ENCODE data around the gene WDR64.

Gene WDR64

DNA sequence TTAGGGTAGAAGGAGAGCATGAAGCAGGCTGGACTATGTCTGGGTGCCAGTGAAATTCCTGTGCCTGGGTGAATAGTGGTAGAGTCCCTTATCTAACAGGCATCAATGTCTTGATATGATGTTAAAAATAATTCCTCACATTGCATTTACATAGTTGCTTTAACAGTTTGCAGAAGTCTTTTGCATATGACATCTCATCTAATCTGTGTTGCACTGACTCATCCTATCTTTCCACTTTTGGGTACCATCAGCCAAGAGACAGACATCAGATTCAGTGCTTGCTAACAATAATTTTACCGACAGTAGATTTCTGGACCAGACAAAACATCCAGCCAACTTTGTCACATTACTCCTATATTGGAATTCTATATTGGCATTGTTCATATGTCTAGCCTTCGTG lies 92.5 kb downstream of the WDR64 start:
- H2BK5ac ChIP-seq (ENCODE audit: low read length) = no peak overlapping the region
- DNase-seq (ENCODE audit: low spot score) = no peak
- H3K23ac ChIP-seq (ENCODE audit: low read depth, low read length, poor library complexity) = no peak overlapping the region
- WGBS, 2 donors (ENCODE audit: extremely low coverage in 2 of 2, insufficient read length in 2 of 2, insufficient replicate concordance in 1 of 2) = no CpG with 5 or more reads among the region's 2 CpGs
- no peak overlapping the region for H3K18ac ChIP-seq (ENCODE audit: low read length)
- H3K4me1 ChIP-seq (ENCODE audit: control insufficient read depth in 2 of 2, insufficient read depth in 1 of 2, low read depth in 1 of 2, low read length in 2 of 2) = no peaks in the 10 kb centered on the region
- no peak overlapping the region for H3K27ac ChIP-seq (replicated peaks; ENCODE audit: low read length)
- H3K9me3 ChIP-seq (replicated peaks in 1 of 2; ENCODE audit: control insufficient read depth in 2 of 2, insufficient read depth in 1 of 2, low read depth in 1 of 2, low read length in 2 of 2) = no peaks in the 10 kb centered on the region
- H2BK15ac ChIP-seq (ENCODE audit: low read length) = no peak overlapping the region
- no peak overlapping the region for H2AFZ ChIP-seq (ENCODE audit: low read length)
- no peak overlapping the region for H2AK5ac ChIP-seq (ENCODE audit: low read depth, low read length)
- H3K79me1 ChIP-seq (ENCODE audit: low read depth, low read length) = no peaks in the 10 kb centered on the region
- no peak overlapping the region for H3K4me3 ChIP-seq (ENCODE audit: low read length in 2 of 2)
- H3K27me3 ChIP-seq (ENCODE audit: control insufficient read depth in 3 of 3, insufficient read depth in 3 of 3, low read depth in 1 of 3, low read length in 3 of 3) = no peaks in the 10 kb centered on the region
- H2BK12ac ChIP-seq (ENCODE audit: low read length) = no peak overlapping the region
- no peak overlapping the region for H4K91ac ChIP-seq (ENCODE audit: low read depth, low read length, poor library complexity)
- no peak overlapping the region for H3K14ac ChIP-seq (ENCODE audit: low read length)
- H3K36me3 ChIP-seq (replicated peaks in 1 of 2; ENCODE audit: control insufficient read depth in 2 of 2, insufficient read depth in 2 of 2, low read length in 2 of 2) = no peaks in the 10 kb centered on the region
- H3K4ac ChIP-seq (ENCODE audit: low read length) = no peak overlapping the region
- no peak overlapping the region for H3K4me2 ChIP-seq (ENCODE audit: insufficient read depth, low read length, poor library complexity, severe bottlenecking)
- H4K8ac ChIP-seq (ENCODE audit: low read depth, low read length) = no peak overlapping the region
- no peak overlapping the region for H2BK120ac ChIP-seq (ENCODE audit: low read depth, low read length)
- H3K9ac ChIP-seq (ENCODE audit: low read depth, low read length, poor library complexity) = no peak overlapping the region

DNA sequence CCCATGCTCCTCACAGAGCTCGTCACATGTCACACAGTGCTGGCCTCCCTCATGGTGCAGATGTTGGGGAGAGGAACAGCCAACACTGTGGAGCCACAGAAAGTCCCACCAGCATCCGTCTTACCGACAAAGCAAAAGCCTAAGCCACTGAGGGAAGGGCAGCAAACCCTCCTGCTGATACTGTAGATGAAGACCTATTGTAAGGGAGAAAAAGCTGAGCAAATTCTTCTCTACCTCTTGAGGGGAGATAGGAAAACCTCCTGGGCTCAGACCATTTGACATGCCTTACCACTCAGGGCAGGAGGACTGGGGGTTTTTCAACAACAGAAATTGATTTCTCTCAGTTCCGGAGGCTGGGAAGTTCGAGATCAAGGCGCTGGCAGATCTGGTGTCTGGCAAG lies 95.9 kb downstream of the WDR64 start:
- Histone ChIP-seq H3K23ac (ENCODE audit: low read depth, low read length, poor library complexity) (no peak overlapping the region), H3K9me3 (replicated peaks in 1 of 2; ENCODE audit: control insufficient read depth in 2 of 2, insufficient read depth in 1 of 2, low read depth in 1 of 2, low read length in 2 of 2) (no peaks in the 10 kb centered on the region), H3K79me1 (ENCODE audit: low read depth, low read length) (no peaks in the 10 kb centered on the region), H3K4me1 (ENCODE audit: control insufficient read depth in 2 of 2, insufficient read depth in 1 of 2, low read depth in 1 of 2, low read length in 2 of 2) (no peaks in the 10 kb centered on the region), H3K4ac (ENCODE audit: low read length) (no peak overlapping the region), H3K4me3 (ENCODE audit: low read length in 2 of 2) (no peak overlapping the region), H4K8ac (ENCODE audit: low read depth, low read length) (no peak overlapping the region), H2AK5ac (ENCODE audit: low read depth, low read length) (no peak overlapping the region), H3K27ac (replicated peaks; ENCODE audit: low read length) (no peak overlapping the region), H2BK120ac (ENCODE audit: low read depth, low read length) (no peak overlapping the region), H3K4me2 (ENCODE audit: insufficient read depth, low read length, poor library complexity, severe bottlenecking) (no peak overlapping the region), H4K91ac (ENCODE audit: low read depth, low read length, poor library complexity) (no peak overlapping the region), H3K14ac (ENCODE audit: low read length) (no peak overlapping the region), H3K27me3 (ENCODE audit: control insufficient read depth in 3 of 3, insufficient read depth in 3 of 3, low read depth in 1 of 3, low read length in 3 of 3) (no peaks in the 10 kb centered on the region), H2BK5ac (ENCODE audit: low read length) (no peak overlapping the region), H2BK15ac (ENCODE audit: low read length) (no peak overlapping the region), H2AFZ (ENCODE audit: low read length) (no peak overlapping the region), H3K18ac (ENCODE audit: low read length) (no peak overlapping the region), H3K36me3 (replicated peaks in 1 of 2; ENCODE audit: control insufficient read depth in 2 of 2, insufficient read depth in 2 of 2, low read length in 2 of 2) (no peaks in the 10 kb centered on the region), H2BK12ac (ENCODE audit: low read length) (no peak overlapping the region), H3K9ac (ENCODE audit: low read depth, low read length, poor library complexity) (no peak overlapping the region)
- no CpG with 5 or more reads among the region's 6 CpGs for WGBS, 2 donors (ENCODE audit: extremely low coverage in 2 of 2, insufficient read length in 2 of 2, insufficient replicate concordance in 1 of 2)
- DNase-seq (ENCODE audit: low spot score) = no peak

DNA sequence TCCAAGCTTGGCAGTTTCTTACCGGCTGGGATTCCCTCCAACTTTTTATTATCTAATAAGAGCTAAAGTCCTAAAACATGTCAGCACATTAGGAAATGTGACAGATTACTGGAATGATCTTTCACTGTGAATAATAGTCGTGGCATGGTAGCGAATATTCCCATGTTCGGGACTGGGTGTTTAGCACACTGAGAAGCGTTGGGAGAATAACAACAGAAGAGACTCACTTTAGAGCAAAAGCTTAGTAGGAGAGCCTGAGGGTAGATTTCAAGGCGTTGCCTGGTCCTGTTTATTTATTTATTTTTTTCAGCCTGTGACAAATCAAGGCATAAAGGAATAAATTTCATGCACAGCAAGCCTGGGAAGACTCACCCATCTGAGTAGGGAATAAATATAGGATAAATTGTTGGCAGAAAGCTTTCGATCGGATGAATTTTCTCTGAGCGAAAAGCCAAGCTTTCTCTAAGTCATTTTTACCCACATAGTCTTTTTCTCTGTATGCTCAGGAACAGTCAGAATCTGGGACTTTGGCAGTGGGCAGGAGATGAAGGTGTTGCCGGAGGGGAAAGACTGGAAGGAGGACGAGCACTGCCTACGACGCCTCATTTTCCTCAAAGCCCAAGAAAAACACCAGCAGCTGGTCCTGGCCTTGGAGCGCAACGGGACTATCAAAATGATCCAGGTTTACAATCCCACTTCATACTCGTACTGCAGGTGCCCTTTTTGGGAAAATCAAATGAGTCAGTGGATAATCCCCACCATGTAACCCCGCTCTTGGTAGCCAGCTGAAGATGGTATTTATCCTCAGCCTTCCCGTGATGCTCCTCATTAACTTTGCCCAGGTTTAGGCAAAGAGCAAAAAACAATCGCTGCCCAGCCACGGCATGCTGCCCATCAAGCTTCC lies 97.2 kb downstream of the WDR64 start:
- Histone ChIP-seq H3K27ac (replicated peaks; ENCODE audit: low read length) (no peak overlapping the region), H2BK12ac (ENCODE audit: low read length) (no peak overlapping the region), H2BK5ac (ENCODE audit: low read length) (no peak overlapping the region), H2AFZ (ENCODE audit: low read length) (no peak overlapping the region), H3K4me1 (ENCODE audit: control insufficient read depth in 2 of 2, insufficient read depth in 1 of 2, low read depth in 1 of 2, low read length in 2 of 2) (no peaks in the 10 kb centered on the region), H4K91ac (ENCODE audit: low read depth, low read length, poor library complexity) (no peak overlapping the region), H2BK15ac (ENCODE audit: low read length) (no peak overlapping the region), H3K79me1 (ENCODE audit: low read depth, low read length) (no peaks in the 10 kb centered on the region), H3K36me3 (replicated peaks in 1 of 2; ENCODE audit: control insufficient read depth in 2 of 2, insufficient read depth in 2 of 2, low read length in 2 of 2) (no peaks in the 10 kb centered on the region), H3K14ac (ENCODE audit: low read length) (no peak overlapping the region), H3K9ac (ENCODE audit: low read depth, low read length, poor library complexity) (no peak overlapping the region), H2BK120ac (ENCODE audit: low read depth, low read length) (no peak overlapping the region), H3K4me2 (ENCODE audit: insufficient read depth, low read length, poor library complexity, severe bottlenecking) (no peak overlapping the region), H3K9me3 (replicated peaks in 1 of 2; ENCODE audit: control insufficient read depth in 2 of 2, insufficient read depth in 1 of 2, low read depth in 1 of 2, low read length in 2 of 2) (no peaks in the 10 kb centered on the region), H3K18ac (ENCODE audit: low read length) (no peak overlapping the region), H2AK5ac (ENCODE audit: low read depth, low read length) (no peak overlapping the region), H3K4me3 (ENCODE audit: low read length in 2 of 2) (no peak overlapping the region), H4K8ac (ENCODE audit: low read depth, low read length) (no peak overlapping the region), H3K23ac (ENCODE audit: low read depth, low read length, poor library complexity) (no peak overlapping the region), H3K4ac (ENCODE audit: low read length) (no peak overlapping the region), H3K27me3 (ENCODE audit: control insufficient read depth in 3 of 3, insufficient read depth in 3 of 3, low read depth in 1 of 3, low read length in 3 of 3) (no peaks in the 10 kb centered on the region)
- DNase-seq (ENCODE audit: low spot score) = no peak
- no CpG with 5 or more reads among the region's 20 CpGs for WGBS, 2 donors (ENCODE audit: extremely low coverage in 2 of 2, insufficient read length in 2 of 2, insufficient replicate concordance in 1 of 2)

DNA sequence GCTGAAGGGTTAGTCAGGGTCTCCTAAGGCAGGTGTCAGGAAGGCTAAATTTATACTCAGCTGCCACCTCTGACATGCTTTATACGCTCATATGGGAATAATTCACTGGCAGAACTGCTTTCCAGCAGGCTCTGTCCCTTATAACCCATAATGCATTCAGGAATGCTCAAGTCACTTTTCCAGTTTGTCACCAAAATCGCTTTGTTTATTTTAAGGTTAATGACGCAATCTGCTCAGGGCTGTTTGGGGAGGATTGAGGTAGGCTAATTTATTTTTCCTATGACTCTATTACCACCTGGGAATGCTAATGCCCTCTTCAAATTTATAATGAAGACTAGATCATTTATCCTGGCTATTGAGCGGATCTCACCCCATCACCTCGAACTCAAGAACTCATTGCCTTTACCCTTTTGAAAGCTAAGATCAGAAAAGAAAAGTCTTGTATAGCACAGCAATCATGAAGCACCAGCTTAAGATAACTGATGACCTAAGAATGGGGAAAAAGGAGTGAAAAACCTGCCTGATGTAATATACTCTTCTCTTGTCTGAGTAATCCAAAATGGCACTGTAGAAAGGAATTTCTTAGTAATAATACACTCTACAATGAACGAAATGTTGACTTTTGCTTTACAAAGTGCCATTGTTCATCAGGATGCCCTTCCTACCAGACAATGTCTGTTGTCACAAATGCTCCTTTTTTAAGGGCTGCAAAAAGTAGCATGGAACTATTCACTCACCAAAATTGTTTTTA lies 98.0 kb downstream of the WDR64 start:
- H3K4ac ChIP-seq (ENCODE audit: low read length) = no peak overlapping the region
- no peaks in the 10 kb centered on the region for H3K9me3 ChIP-seq (replicated peaks in 1 of 2; ENCODE audit: control insufficient read depth in 2 of 2, insufficient read depth in 1 of 2, low read depth in 1 of 2, low read length in 2 of 2)
- H3K9ac ChIP-seq (ENCODE audit: low read depth, low read length, poor library complexity) = no peak overlapping the region
- H2AK5ac ChIP-seq (ENCODE audit: low read depth, low read length) = no peak overlapping the region
- WGBS, 2 donors (ENCODE audit: extremely low coverage in 2 of 2, insufficient read length in 2 of 2, insufficient replicate concordance in 1 of 2) = no CpG with 5 or more reads among the region's 6 CpGs
- no peak overlapping the region for H3K27ac ChIP-seq (replicated peaks; ENCODE audit: low read length)
- H3K4me2 ChIP-seq (ENCODE audit: insufficient read depth, low read length, poor library complexity, severe bottlenecking) = no peak overlapping the region
- H3K4me3 ChIP-seq (ENCODE audit: low read length in 2 of 2) = no peak overlapping the region
- H2AFZ ChIP-seq (ENCODE audit: low read length) = no peak overlapping the region
- no peak overlapping the region for H3K23ac ChIP-seq (ENCODE audit: low read depth, low read length, poor library complexity)
- DNase-seq (ENCODE audit: low spot score) = no peak
- H2BK5ac ChIP-seq (ENCODE audit: low read length) = no peak overlapping the region
- no peak overlapping the region for H4K8ac ChIP-seq (ENCODE audit: low read depth, low read length)
- no peaks in the 10 kb centered on the region for H3K27me3 ChIP-seq (ENCODE audit: control insufficient read depth in 3 of 3, insufficient read depth in 3 of 3, low read depth in 1 of 3, low read length in 3 of 3)
- no peak overlapping the region for H3K14ac ChIP-seq (ENCODE audit: low read length)
- no peak overlapping the region for H2BK120ac ChIP-seq (ENCODE audit: low read depth, low read length)
- H2BK15ac ChIP-seq (ENCODE audit: low read length) = no peak overlapping the region
- H3K4me1 ChIP-seq (ENCODE audit: control insufficient read depth in 2 of 2, insufficient read depth in 1 of 2, low read depth in 1 of 2, low read length in 2 of 2) = no peaks in the 10 kb centered on the region
- no peak overlapping the region for H4K91ac ChIP-seq (ENCODE audit: low read depth, low read length, poor library complexity)
- no peaks in the 10 kb centered on the region for H3K79me1 ChIP-seq (ENCODE audit: low read depth, low read length)
- H2BK12ac ChIP-seq (ENCODE audit: low read length) = no peak overlapping the region
- no peaks in the 10 kb centered on the region for H3K36me3 ChIP-seq (replicated peaks in 1 of 2; ENCODE audit: control insufficient read depth in 2 of 2, insufficient read depth in 2 of 2, low read length in 2 of 2)
- no peak overlapping the region for H3K18ac ChIP-seq (ENCODE audit: low read length)
